GM06990 (cell line): ENCODE measurements around the gene CREBL2.

ENCODE experiments used
- DNase-seq: peaks from one replicate; pipeline ENCODE4 v3.0.0-alpha.2; 2011; ENCODE audit not compliant: insufficient read length; ENCODE audit errors: extremely low read depth
- H3K27me3 ChIP-seq: replicated peaks from 2 replicates; pipeline ENCODE4 v1.6.0; 2011; ENCODE audit warnings: low read length; ENCODE audit not compliant: control insufficient read depth, insufficient read depth
- H3K36me3 ChIP-seq: 2 replicates; pipeline ENCODE4 v1.5.1; 2011; ENCODE audit warnings: low read length; ENCODE audit not compliant: control insufficient read depth, insufficient read depth
- H3K4me3 ChIP-seq: replicated peaks from 2 replicates; pipeline ENCODE4 v1.5.1; 2011; ENCODE audit warnings: low read depth, mild to moderate bottlenecking, control low read depth, low read length
- TF ChIP-seq, protein P1 (sequence below): IDR thresholded peaks from 2 replicates; pipeline ENCODE4 v1.5.1; 2011; ENCODE audit warnings: low read length, control low read depth, mild to moderate bottlenecking, inconsistent platforms; ENCODE audit not compliant: insufficient read depth, poor library complexity, severe bottlenecking

CREBL2 gene

DNA sequence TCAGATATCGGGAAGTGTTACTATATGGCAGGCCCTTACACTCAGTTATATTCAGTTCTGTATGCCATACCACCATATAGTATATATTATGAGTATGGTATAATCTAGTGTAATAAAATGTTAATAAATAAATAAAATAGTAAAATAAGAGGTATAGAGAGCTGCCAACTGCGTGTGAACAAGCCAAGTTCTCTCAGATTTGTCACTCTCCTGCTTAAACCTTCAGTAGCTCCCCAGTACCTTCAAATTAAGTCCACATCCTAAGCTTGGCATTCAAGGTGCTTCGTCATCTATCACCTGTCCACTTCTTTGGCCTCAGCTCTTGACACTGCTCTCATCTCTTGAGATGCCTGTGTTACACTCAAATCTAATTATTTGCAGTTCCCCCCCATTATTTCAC lies 12.8 kb upstream of the CREBL2 start:
- DNase-seq, result no peak
- no peaks in the 10 kb centered on the region for H3K36me3 ChIP-seq
- TF ChIP-seq, protein P1, sequence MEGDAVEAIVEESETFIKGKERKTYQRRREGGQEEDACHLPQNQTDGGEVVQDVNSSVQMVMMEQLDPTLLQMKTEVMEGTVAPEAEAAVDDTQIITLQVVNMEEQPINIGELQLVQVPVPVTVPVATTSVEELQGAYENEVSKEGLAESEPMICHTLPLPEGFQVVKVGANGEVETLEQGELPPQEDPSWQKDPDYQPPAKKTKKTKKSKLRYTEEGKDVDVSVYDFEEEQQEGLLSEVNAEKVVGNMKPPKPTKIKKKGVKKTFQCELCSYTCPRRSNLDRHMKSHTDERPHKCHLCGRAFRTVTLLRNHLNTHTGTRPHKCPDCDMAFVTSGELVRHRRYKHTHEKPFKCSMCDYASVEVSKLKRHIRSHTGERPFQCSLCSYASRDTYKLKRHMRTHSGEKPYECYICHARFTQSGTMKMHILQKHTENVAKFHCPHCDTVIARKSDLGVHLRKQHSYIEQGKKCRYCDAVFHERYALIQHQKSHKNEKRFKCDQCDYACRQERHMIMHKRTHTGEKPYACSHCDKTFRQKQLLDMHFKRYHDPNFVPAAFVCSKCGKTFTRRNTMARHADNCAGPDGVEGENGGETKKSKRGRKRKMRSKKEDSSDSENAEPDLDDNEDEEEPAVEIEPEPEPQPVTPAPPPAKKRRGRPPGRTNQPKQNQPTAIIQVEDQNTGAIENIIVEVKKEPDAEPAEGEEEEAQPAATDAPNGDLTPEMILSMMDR, result no peak
- H3K4me3 ChIP-seq, result no peak overlapping the region
- H3K27me3 ChIP-seq, result no peaks in the 10 kb centered on the region

DNA sequence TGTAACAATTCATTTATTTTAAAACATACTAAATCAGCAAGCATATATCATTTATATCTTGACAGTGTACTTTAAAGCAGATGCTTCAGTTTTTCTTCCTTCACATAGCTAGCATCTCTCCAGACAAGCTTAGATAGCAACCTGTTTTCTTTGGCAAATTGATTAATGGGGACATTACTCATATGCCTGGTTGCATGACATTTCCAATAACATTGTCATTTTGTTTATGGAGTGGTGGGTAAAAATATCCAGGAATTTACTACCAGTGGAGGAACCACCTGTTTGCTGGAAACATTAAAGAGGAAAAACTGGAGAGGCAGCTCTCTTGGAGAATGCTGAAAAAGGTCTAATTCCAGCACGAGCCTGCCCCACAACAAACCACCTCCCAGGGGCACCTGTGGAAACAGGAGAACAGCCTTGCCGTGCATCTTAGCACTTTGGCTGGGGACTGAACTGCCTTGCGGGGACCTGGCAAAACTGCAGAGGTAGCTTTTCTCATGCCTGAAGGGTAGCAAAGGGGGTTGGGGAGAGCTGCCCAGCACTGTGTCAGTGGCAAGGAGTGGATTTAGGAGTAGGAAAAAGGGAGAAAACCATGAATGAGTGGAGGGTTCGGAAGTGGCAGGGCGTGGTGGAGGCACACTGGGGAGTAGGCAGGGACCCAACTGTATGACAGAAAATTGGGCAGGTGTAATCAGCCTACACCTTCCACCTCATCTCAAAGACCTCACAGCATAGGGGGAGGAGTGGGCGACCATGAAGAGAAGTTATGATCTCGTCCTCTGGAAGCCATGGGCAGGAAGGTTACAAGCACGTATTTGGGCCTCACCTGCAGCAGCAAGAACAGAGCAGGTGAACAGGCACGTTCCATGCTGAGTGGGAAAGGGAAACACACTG lies 11.7 kb upstream of the CREBL2 start:
- H3K36me3 ChIP-seq, result no peaks in the 10 kb centered on the region
- TF ChIP-seq, protein P1, result no peak
- H3K4me3 ChIP-seq, result no peak overlapping the region
- H3K27me3 ChIP-seq, result no peaks in the 10 kb centered on the region
- DNase-seq, result no peak

DNA sequence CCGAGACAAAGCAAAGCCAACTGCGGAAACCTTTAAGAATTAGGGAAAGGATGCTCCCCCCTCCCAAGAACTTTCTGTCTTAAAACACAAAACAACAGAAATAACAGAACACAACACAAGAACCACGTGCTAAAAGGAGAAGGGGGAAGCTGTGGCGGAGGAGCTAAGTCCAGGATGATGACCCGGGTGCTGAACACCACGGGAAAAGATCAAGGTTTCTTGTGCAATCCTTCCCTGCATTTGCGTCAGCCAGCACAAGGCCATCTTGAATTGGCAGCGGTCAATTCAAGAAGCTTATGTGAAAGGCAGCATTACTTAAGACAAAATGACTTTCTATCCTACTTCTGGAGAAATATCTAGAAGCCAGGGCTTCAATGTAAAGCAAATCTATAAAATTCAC lies 11.0 kb upstream of the CREBL2 start:
- Histone ChIP-seq H3K27me3 (no peaks in the 10 kb centered on the region), H3K4me3 (no peak overlapping the region), H3K36me3 (no peaks in the 10 kb centered on the region)
- TF ChIP-seq, protein P1, result no peak
- no peak for DNase-seq

DNA sequence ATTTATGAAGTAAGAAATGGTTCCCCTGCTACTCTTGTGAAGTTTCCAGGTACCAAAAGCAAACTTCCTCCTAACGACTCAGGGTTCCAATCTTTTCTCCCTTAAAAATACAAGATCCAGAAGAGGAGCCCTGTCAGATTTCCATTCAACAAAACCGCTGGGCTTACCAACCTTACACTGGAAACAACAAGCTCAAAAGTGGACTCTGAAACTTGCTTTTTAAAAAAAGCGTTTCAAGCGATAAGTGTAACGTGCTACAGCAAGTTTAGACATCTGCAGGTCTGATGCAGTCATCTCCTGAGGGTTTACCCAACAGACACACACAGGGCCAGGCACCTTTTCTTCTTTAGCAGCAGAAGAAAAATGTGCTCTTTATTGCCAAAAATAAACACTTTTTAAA lies 6.9 kb upstream of the CREBL2 start:
- DNase-seq, result no peak
- TF ChIP-seq, protein P1, result no peak
- Histone ChIP-seq H3K36me3 (no peaks in the 10 kb centered on the region), H3K4me3 (no peak overlapping the region), H3K27me3 (no peaks in the 10 kb centered on the region)

DNA sequence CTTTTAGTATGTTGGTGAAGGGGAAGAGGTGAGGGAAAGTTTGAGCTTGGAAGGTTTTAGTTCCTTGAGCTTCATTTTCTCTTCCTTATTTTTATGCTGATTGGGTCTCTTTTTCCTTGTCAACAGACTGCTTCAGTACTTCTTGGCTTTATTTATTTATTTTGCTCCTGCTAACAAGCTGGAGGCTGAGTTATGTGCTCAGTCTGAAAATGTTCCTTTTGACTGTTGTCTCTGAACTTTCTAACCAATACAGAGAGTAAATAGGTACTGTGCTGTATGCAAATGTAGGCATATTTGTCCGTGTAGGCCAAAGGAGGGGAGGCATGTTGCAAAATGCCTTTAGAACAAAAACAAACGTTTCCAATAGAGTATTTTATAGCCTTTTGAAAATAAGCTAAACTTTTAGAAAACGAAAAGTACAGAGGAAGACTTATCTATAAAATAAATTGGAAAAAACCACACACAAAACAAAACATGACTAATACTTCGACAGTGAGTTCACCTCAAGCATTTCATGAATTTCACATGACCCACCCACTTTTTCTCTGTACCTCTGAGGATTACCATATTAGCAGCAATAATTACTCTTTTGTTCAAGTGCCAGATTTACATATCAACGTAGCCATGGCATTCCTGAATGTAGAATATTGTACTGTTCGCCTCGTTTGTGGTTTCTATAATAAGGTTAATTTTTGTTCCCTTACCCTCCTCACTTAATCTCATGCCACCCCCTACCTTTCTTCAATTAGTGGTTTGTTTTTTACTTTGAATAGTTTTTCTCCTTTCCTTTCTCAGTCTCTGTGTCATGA lies 4.7 kb upstream of the CREBL2 start:
- DNase-seq, result peak; percentile 34
- Histone ChIP-seq H3K4me3 (no peak overlapping the region; the same call in 1 of the 2 replicates), H3K36me3 (no peaks in the 10 kb centered on the region), H3K27me3 (no peaks in the 10 kb centered on the region)
- TF ChIP-seq, protein P1, result no peak
